ENCODE data around the gene CDK17.

DNA sequence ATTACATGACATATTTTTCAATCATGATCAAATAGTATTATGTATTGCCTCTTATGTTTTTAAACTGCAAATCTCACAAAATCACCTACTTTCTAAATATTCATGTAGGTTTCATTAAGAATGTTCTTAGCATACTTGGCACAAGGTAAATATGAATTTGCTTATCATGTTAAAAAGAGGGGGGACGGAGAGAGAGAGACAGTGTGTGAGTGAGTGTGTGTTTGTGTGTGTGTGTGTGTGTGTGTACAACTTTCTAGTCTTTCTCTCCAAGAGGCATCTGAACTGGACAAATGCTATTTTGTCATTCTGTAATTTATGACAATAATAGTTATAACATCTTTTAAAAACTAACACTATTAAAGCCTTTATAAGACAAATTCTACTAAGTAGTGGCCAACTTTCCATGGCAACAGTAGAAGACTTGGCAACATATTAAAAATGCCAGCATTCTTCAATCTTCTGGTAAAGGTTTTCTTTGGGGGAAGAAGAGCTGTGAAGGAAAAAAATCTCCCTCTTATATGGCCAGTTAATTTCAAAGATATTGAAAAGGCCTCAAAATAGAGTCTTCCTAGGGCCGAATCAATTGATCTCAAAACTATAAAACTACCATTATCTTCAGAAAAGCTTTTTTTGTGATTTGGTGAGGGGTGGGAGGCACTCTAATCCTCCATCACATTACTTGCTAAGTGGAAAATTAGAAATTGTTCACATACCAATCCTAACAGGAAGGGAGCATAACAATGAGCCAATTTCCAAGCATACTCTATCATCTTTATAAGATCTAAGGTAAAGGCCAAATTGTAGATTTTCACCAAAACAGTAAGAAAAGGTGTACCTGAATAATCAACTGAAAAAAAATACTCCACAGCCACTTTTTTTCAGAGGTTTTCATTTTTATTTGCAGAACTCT, 28.2 kb downstream of the CDK17 start:
- TF ChIP-seq CTCF (IDR thresholded peaks at IDR 0.05) (no peak), POLR2A (IDR thresholded peaks at IDR 0.05) (no peak), POLR2AphosphoS5 (IDR thresholded peaks at IDR 0.05) (no peak)

All from breast epithelium (tissue), 3 donors.